Gastrocnemius medialis (tissue), 4 donors: Measurements from ENCODE around the gene NEO1. TPM values are rescaled to one million over a fixed set of nuclear protein-coding genes. Genes with fewer than 3 reads are reported as not detected.

Experiments used
- ATAC-seq, 2 donors: fragments of 150-250 bp; one replicate each; pipeline ENCODE4 v1.9.1; 2016
- DNase-seq, 2 donors: peaks; one replicate each; pipeline ENCODE4 v3.0.0-alpha.2; 2019
- H3K27ac ChIP-seq, 4 donors: fragments of 200-600 bp; sonication (generic); 1 replicate in 1 of 4; 2 replicates in 3 of 4; pipeline ENCODE4 v1.5.1; 2016 to 2018; ENCODE audit warnings: mild to moderate bottlenecking in 2 of 4, moderate library complexity in 1 of 4
- H3K27me3 ChIP-seq, 3 donors: fragments of 200-600 bp; sonication (generic) in 2 of 3; 1 replicate in 1 of 3; 2 replicates in 2 of 3; pipeline versions ENCODE4 v1.5.1 to v1.6.0; 2016 to 2019; ENCODE audit warnings: mild to moderate bottlenecking in 1 of 3, moderate library complexity in 1 of 3
- H3K36me3 ChIP-seq, 2 donors: fragments of 200-600 bp; sonication (generic) in 1 of 2; one replicate each; pipeline ENCODE4 v1.5.1; 2017 to 2018
- H3K4me1 ChIP-seq, 2 donors: fragments of 200-600 bp; sonication (generic) in 1 of 2; one replicate each; pipeline ENCODE4 v1.5.1; 2016 to 2017; ENCODE audit warnings: mild to moderate bottlenecking in 2 of 2
- H3K4me3 ChIP-seq, 4 donors: fragments of 200-600 bp; sonication (generic) in 3 of 4; 1 replicate in 1 of 4; 2 replicates in 3 of 4; pipeline ENCODE4 v1.5.1; 2016 to 2019; ENCODE audit warnings: mild to moderate bottlenecking in 2 of 4
- H3K9me3 ChIP-seq, 3 donors: fragments of 200-600 bp; sonication (generic) in 2 of 3; 1 replicate in 1 of 3; 2 replicates in 2 of 3; pipeline ENCODE4 v1.5.1; 2016 to 2019
- POLR2A ChIP-seq, 2 donors: fragments of 450-650 bp; IDR thresholded peaks; one replicate each; pipeline ENCODE4 v1.6.1; 2017; ENCODE audit warnings: antibody characterized with exemption in 2 of 2, mild to moderate bottlenecking in 2 of 2, moderate library complexity in 2 of 2
- in situ Hi-C, 4 donors: fragments of 200-750 bp; cut with MboI; loops; one replicate each; pipeline versions ENCODE4 v1.15.0 to v1.8.0; 2017; ENCODE audit warnings: low sequenced_read_pairs in 4 of 4
- intact Hi-C: fragments of 100-400 bp; cut with DNase I; formaldehyde crosslinking; loops from one replicate; pipeline ENCODE4 v1.15.1; 2023; ENCODE audit warnings: low total_unique reads
- total RNA-seq, 4 donors: library from RNA; depleted of rRNA; stranded (reverse); fragments of >200 nt; gene quantifications; one replicate each; pipeline versions ENCODE4 v1.1.0 to v1.2.3, GENCODE V29; 2016
- TF ChIP-seq, protein P1 (sequence below), 5 experiments: fragments of 450-650 bp in 3 of 5; fragments of 200-600 bp in 2 of 5; sonication (generic) in 2 of 5; IDR thresholded peaks in 4 of 5; conservative IDR thresholded peaks in 1 of 5; 1 replicate in 4 of 5; 2 replicates in 1 of 5; pipeline ENCODE4 v1.5.1; 2016 to 2019; ENCODE audit warnings: antibody characterized with exemption in 5 of 5, mild to moderate bottlenecking in 3 of 5, moderate library complexity in 3 of 5

Gene NEO1
- total RNA-seq, 4 donors from 2014 or later = 13.8 to 32.0 (median 20.3) TPM

DNA sequence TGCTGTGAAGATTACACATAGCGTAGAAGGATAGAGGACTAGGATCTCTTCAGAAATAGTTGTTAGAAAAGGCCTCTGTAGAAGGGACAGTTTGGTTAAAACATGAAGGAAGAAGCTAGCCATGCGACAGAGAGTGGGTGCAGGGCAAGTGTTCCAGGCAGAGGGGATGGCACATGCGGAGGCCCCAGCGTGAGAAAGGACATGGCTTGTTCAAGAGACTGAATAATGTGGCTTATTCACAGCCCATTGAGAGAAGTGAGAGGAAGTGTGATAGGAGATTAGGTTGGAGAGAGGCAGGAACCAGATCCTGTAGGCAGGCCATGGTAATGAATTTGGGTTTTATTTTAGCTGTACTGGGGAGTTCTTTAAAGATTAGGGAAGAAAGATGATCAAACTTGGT, 56.4 kb downstream of the NEO1 start:
- intact Hi-C loops = no loop called here
- Histone ChIP-seq H3K9me3 (no peaks in the 10 kb centered on the region), H3K36me3 (no peaks in the 10 kb centered on the region), H3K4me3 (no peak overlapping the region), H3K27ac (no peak overlapping the region), H3K4me1 (no peaks in the 10 kb centered on the region), H3K27me3 (no peaks in the 10 kb centered on the region)
- TF ChIP-seq, protein P1, sequence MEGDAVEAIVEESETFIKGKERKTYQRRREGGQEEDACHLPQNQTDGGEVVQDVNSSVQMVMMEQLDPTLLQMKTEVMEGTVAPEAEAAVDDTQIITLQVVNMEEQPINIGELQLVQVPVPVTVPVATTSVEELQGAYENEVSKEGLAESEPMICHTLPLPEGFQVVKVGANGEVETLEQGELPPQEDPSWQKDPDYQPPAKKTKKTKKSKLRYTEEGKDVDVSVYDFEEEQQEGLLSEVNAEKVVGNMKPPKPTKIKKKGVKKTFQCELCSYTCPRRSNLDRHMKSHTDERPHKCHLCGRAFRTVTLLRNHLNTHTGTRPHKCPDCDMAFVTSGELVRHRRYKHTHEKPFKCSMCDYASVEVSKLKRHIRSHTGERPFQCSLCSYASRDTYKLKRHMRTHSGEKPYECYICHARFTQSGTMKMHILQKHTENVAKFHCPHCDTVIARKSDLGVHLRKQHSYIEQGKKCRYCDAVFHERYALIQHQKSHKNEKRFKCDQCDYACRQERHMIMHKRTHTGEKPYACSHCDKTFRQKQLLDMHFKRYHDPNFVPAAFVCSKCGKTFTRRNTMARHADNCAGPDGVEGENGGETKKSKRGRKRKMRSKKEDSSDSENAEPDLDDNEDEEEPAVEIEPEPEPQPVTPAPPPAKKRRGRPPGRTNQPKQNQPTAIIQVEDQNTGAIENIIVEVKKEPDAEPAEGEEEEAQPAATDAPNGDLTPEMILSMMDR (IDR thresholded peaks at IDR 0.05 in 4 of 5, conservative IDR thresholded peaks at IDR 0.05 in 1 of 5) = no peak
- TF ChIP-seq POLR2A (IDR thresholded peaks at IDR 0.05) = no peak
- no peak for DNase-seq
- in situ Hi-C loops = loop anchor here in 1 of 4 donors (25.0 kb wide), 1 partner anchor 104 kb away; no protein-coding TSS in a partner anchor
- no peak for ATAC-seq

DNA sequence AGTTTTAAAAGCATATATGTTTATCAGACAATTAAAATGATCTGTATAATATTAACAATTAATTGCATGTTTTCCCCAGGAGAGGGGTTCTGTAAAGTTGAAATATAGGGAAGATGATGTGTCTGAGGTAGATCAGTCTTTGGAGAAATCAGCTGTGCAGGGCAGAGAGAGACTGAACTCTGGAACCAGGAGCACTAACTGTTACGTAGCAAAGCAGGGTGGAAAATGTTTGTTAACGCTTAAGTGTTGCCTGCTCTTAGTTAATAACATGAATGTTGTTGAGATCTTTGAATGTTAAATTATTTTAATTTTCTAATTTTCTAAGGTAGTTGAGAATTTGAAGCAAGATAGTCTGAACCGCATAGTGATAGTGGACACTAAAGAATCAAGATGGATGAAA, 57.5 kb downstream of the NEO1 start:
- H3K9me3 ChIP-seq = no peaks in the 10 kb centered on the region
- H3K36me3 ChIP-seq = no peaks in the 10 kb centered on the region
- ATAC-seq (no peak), DNase-seq (no peak)
- no peaks in the 10 kb centered on the region for H3K27me3 ChIP-seq
- in situ Hi-C loops = loop anchor here in 1 of 4 donors (25.0 kb wide), 1 partner anchor 103 kb away; no protein-coding TSS in a partner anchor
- H3K27ac ChIP-seq = no peak overlapping the region
- TF ChIP-seq POLR2A (IDR thresholded peaks at IDR 0.05) = no peak
- TF ChIP-seq, protein P1 (IDR thresholded peaks at IDR 0.05 in 4 of 5, conservative IDR thresholded peaks at IDR 0.05 in 1 of 5) = no peak
- H3K4me3 ChIP-seq = no peak overlapping the region
- intact Hi-C loops = no loop called here
- no peaks in the 10 kb centered on the region for H3K4me1 ChIP-seq

DNA sequence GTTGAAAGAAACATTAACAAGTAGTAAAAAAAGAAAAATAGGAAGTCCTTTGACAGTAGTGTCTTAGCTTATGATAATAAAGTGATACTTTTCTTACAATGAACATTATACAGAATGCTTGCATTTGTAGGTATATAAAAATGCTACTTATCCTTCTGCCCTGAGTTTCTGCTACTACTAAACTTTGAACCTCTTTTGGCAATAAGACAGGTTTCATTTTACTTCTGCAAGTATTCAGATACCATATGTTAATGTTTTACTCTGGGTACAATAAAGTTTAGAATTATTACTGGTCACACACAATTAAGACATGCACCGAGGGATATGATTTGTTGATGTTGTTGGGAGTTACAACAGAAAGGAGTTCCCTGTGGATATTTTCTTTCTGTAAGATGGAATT, 57.9 kb downstream of the NEO1 start:
- TF ChIP-seq, protein P1 (IDR thresholded peaks at IDR 0.05 in 4 of 5, conservative IDR thresholded peaks at IDR 0.05 in 1 of 5) = no peak
- no peak for TF ChIP-seq POLR2A (IDR thresholded peaks at IDR 0.05)
- no peaks in the 10 kb centered on the region for H3K4me1 ChIP-seq
- H3K27me3 ChIP-seq = no peaks in the 10 kb centered on the region
- intact Hi-C loops = no loop called here
- H3K4me3 ChIP-seq = no peak overlapping the region
- no peak for DNase-seq
- in situ Hi-C loops = loop anchor here in 1 of 4 donors (25.0 kb wide), 1 partner anchor 102 kb away; no protein-coding TSS in a partner anchor
- H3K9me3 ChIP-seq = no peaks in the 10 kb centered on the region
- H3K27ac ChIP-seq = no peak overlapping the region
- no peak for ATAC-seq
- no peaks in the 10 kb centered on the region for H3K36me3 ChIP-seq

DNA sequence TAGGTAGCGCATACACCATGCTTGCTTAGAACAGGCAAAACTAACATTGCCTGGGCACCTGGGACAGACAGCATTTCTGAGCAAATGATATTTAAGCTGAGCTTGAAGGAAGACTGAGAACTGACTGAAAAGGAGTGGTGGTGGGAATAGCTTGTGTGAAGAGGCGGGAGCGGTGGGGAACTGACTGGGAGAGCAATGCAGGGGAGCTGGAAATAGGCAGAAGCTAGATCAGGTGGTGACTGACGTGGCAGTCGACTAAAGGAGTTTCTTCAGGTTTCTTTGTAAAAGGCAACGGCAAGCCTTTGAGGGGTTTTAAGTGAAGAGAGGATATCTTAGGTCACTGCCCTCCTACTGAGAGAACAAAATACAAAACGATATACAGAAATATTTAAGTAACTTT, 61.8 kb downstream of the NEO1 start:
- H3K9me3 ChIP-seq = no peaks in the 10 kb centered on the region
- no peak for DNase-seq
- no peaks in the 10 kb centered on the region for H3K27me3 ChIP-seq
- TF ChIP-seq, protein P1 (IDR thresholded peaks at IDR 0.05 in 4 of 5, conservative IDR thresholded peaks at IDR 0.05 in 1 of 5) = no peak
- TF ChIP-seq POLR2A (IDR thresholded peaks at IDR 0.05) = no peak
- in situ Hi-C loops (loop anchor here in 1 of 4 donors (25.0 kb wide), 1 partner anchor 98 kb away; no protein-coding TSS in a partner anchor), intact Hi-C loops (no loop called here)
- H3K4me3 ChIP-seq = no peak overlapping the region
- H3K36me3 ChIP-seq = peaks cover 0 to 9% of the 10 kb centered on the region in 2 donors
- no peaks in the 10 kb centered on the region for H3K4me1 ChIP-seq
- ATAC-seq = no peak
- no peak overlapping the region for H3K27ac ChIP-seq

DNA sequence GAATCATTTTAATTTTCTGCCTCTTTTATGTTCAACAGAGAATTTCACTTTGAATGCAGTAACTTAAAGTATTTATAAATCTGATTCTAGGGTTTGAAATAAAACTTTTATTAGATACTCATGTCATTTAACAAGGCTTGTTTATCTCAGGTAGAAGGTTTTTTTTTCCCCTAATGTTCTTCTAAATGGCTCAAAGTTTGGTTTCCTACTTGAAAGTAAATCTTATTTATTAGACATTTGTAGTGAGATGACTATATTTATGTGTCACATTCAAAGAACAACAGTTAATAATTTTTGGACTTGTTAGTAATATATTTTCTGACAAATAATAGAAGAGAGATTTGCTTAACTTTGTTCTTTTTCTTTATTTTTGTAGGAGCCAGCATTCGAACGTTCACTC, 63.9 kb downstream of the NEO1 start:
- Histone ChIP-seq H3K36me3 (peaks cover 0 to 9% of the 10 kb centered on the region in 2 donors), H3K27me3 (no peaks in the 10 kb centered on the region), H3K4me3 (no peak overlapping the region), H3K27ac (no peak overlapping the region), H3K9me3 (no peaks in the 10 kb centered on the region), H3K4me1 (no peaks in the 10 kb centered on the region)
- no peak for DNase-seq
- ATAC-seq = no peak
- in situ Hi-C loops = loop anchor here in 1 of 4 donors (25.0 kb wide), 1 partner anchor 96 kb away; no protein-coding TSS in a partner anchor
- TF ChIP-seq, protein P1 (IDR thresholded peaks at IDR 0.05 in 4 of 5, conservative IDR thresholded peaks at IDR 0.05 in 1 of 5) = no peak
- no peak for TF ChIP-seq POLR2A (IDR thresholded peaks at IDR 0.05)
- intact Hi-C loops = no loop called here
